Stimulated activated CD8-positive, alpha-beta memory T cell treated with anti-CD3 and anti-CD28 coated beads, Interleukin-4, amount 100 ng/mL, for 24 hours (primary cell): ENCODE results near the gene ASB5.

ENCODE experiments used
- DNase-seq: peaks from one replicate; pipeline ENCODE4 v3.0.0-alpha.2; 2020; ENCODE audit warnings: low read depth

The ASB5 gene

DNA sequence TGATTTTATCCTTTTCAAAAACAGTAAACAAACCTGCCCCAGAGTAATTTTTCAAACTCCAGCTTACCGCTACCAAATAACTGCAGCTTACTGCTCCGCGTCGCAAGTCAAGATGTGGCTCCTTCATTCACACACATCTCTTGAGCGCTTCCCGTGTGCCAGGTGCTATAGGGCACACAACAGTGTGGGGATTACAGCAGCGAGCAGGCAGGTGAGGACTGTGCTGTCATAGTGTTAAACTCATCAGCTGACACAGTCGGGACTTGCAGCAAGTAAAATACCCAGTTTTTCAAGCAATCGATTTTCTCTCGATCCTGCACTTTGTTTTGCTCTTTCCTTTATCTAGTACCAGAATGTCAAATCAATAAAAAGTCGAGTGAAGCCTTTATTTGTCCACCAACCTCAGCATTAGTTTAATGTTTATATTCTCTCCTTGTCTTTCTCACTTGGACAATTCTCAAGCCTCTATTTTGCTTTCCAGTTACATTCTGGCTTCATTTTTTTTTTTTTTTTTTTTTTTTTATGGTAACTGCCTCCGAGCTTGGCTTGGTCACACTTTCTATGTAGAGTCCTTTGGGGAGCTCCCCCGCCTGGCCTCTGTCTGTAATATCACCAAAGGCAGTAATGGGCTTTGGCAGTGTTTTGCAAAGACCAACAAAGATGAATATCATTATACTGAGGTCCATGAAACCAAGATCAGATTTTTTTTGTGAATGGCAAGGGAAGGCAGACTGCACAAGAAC is 8.3 kb upstream of the ASB5 start:
- peak; percentile 6 for DNase-seq

DNA sequence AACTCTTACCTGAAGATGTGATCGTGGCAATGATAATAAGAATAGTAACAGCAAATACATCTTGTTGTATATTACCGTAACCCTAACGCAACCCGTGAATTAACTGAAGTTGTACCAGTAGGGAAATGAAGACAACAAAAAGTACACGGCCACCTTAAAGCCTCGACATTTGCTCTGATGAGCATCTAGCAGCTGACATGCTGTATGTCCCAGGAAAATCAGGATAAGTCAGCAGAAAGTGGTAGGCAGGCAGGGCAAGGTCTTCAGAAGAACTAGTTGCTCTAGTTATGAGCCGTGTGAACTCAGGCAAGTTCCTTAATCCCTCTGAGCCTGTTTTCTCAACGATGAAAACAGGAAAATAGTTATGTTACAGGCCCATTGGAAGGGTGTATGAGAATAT is 7.7 kb upstream of the ASB5 start:
- no peak for DNase-seq

DNA sequence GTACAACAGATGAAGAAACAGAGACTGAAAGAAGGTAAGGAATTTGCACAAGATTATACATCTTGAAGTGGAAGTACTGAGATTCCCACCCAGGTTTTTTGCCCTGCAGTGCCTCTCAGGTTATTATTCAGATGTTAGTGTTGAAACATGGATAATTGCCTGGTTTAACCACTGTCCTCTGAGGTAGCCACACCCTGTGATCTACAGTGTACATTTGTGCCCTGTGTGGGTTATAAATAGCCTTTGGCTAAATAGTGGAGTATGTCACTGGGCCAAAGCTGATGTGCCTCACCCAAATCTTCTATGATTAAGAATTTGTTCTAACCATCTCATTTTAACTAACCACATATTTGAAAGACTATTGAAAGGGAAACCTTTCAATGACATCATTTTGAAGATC is 5.4 kb upstream of the ASB5 start:
- DNase-seq: no peak

DNA sequence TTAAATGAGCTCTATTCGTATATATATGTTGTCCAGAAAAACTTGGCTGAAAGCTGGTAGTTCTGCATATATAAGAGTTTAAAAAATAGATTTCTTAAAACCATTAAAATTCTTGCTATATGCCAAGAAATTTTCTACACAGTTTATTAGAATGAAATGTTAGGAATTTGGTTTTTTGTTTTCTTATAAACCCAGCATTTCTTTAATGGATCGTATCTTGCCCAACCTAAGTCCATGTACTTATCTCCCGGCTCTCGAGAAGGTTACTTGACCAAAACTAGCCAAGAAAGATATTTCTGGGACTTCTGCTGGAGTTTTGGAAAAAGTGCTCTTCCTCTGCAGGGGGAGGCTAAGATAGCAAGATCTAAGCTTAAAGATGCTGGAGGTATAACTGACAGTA is 4.7 kb upstream of the ASB5 start:
- no peak for DNase-seq

DNA sequence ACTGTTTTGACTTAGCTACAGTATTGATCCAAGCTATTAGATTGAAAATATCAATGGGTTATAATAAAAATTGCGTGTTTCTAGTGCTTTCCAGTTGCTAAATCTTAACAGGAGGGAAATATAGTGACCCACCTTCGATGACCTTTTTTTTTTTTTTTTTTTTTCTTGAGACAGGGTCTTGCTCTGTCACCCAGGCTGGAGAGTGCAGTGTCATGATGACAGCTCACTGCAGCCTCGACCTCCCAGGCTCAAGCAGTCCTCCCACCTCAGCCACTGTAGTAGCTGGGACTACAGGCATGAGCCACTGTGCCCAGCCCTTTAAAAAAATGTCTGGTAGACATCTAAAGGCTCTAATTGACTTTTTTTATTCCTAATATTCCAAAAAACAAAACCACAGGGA is 3.8 kb upstream of the ASB5 start:
- DNase-seq: no peak

DNA sequence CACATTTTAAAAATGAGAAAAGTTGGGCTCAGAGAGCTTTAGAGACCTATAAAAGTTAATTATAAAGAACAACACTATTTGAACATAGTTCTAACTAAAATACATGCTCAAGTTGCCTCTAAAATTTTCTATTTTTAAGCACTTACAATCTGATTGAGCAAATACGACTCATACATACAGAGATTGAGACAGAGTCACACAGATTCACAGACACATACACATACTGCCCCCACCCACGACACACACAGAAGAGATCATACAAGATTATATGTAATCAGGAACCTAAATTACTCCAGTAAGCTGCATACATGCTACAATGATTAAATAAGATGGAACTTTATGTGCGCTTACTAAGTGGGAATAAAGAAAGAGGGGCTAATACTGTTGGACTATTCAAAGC is 2.7 kb upstream of the ASB5 start:
- no peak for DNase-seq

DNA sequence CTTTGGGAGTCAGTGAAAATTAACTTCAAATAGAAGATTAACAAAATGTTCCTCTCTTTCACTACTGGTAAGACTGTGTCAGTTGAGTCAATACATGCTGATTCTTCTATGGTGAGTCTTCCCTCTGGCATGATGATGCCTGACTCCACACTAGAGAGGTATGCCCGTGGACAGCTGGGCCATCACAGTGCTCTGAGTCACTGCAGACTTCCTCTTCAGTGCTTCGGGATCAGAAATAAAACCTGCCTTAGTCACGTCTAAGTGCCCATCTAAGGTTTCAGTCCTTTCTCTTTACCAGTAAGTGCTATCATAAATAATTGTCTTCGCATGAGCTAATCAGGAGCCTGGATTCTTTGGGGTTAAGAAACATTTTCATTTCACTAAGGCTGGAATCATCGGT is 1.6 kb upstream of the ASB5 start:
- DNase-seq: no peak

DNA sequence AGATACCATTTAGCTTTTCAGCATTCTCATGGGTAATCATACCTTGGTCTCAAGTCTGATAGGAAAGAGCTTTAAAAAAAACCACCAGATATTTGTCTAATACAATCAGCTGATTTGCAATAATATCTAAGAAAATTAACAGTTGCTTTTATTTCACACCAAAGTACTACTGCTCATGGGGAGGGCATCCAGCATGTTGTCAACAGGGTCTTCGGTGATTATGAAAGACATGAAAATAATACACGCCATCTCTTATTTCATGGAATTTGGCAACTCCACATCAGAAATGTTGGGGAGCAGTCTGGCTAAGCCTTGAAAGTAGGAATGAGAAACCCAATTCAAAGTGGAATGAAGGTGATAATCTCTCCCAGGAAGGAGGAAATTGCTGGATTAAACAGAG is 3.0 kb downstream of the ASB5 start:
- no peak for DNase-seq

DNA sequence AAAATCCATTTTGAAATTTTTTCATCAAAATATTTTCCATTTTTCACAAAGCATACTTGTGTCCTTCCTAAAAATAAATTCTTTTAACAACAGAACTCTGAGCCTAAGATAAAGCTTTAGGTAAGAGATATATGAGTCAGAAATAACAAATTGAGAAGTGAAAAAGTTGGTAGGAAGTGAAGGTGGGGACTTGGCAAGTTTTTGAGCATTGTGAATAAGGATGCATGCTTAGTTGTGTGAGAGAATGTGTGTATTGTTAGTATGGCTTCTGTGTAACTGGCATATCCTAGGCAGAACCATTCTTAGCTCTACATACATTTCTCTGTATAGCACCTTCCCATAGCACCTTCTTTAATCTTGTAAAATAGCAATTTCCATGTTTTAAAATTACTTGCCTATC is 6.8 kb downstream of the ASB5 start:
- no peak for DNase-seq

DNA sequence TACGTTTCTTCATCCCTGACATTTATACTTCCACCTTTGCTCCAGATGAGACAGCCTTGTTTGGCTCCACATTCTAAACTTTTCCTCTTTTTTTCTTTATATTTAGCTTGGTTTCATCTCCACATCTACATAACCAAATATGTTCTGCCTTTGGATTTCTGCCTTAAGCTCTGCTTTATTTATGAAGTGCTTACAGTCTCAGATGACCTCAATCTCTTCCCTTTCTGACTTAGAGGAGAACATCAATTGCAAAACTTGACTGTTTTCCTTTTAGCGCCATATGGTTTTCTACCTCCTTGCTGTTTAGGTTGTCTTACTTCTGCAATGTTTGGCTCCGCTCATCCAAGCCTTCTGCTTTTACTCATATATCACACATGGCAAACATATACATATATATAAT is 7.5 kb downstream of the ASB5 start:
- no peak for DNase-seq

DNA sequence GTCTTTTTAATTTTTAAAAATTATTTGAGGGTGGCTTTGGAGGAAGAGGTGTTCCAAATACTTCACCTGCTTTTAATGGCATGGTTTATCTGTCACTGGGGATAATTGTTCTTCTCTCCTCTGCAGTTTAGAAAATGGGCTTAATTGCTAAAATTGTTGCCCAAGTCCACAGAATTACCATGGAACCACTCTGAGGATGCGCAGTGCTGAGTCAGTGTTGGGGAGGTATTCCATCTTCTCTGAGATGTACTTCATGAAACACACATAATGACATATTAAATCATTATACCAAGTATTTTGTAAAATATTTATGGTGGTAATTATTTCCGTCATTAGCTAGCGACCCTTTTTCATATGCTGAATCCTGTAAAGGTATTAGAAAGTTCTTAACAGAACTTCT is 8.0 kb downstream of the ASB5 start:
- no peak for DNase-seq

DNA sequence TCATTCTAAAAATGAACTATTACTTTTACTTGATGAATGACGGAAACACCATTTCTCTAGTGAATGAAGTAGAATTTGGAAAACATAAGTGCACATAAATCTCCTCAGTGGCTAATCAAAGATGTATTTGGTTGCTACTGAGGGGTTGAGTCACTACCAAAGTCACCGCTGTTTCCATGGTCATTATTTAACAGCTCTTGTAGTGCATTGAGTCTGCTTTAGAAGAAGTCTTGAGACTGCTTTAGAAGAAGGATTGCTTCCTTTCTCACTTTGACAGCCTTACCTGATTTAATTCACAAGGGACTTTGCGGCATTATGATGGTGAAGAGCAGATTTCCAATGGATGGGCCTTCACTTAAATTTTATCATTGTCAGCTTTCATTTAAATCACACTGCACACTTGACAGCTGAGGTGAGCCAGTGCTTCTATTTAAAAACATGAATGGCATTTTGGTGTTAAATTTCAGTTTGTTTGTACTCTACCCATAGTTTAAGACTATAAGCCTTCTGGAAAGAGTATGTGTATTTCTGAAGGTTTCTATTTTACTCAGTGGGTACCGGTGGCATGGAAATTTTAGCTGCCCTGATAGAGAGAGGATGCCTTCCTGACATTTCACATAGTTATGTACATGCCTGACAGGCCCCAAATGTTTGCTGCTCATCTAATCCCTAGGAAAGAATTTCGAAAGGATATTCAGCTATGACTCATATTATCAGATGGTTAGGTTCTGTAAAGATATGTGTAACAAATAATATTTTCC is 9.5 kb downstream of the ASB5 start:
- no peak for DNase-seq

DNA sequence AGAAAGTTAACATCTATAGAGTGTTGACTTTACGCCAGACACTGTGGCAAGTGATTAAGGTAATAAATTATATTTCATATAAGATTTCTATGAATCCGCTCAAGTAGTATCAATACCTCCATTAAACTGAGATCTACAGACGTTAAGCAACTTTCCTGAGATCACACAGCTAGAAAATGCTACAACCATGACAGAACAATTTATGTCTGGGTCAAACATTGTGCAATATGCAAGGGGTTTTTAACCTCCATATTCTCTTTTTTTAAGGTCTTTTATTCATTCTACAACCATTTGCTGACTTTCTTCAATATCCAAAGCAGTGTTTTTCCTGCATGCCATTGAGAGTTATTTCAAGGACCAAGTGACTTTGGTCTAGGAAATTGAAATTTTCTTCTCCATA is 10.9 kb downstream of the ASB5 start:
- DNase-seq: no peak

DNA sequence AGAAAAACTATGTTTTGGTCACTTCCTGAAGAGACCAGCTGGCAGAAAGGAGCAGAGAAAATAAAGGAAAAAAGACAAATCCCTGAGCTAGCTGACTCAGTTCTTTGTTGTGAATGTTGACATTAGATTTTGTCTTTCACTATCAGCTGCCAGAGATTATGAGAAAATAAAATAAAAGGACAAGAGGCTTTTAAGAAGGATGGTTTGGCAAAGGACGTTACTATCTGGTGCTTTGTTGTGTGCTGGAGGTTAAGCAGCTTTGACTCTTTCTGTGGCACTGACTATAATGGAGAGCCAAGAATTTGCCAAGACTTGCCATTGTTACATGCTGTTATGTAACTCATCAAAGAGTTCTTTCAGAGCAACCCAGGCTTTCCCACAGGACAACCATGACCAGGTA is 12.1 kb downstream of the ASB5 start:
- no peak for DNase-seq

DNA sequence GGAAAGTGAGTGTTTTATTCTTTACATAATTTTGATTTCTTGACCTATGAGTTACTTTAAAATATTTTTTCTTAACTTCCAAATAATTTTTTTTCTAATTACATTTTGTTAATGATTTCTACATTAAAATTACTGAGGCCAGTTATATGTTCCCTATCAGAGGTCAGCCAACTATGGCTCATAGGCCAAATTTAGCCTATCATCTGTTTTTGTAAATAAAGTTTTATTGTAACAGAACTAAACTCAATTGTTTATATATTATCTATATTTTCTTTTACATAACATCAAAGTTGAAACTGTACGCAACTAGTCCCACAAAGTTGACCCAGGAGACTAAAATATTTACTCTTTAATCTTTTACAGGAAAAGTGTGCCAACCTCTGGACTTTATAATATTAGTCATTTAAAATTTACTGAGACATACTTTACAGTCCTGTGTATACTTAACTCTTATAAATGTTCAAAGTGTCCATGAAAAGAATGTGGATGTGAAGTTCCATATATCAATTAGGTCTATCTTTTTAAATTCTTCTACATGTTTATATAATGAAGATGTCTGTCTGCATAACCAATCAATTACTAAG is 26.2 kb downstream of the ASB5 start:
- DNase-seq: no peak

DNA sequence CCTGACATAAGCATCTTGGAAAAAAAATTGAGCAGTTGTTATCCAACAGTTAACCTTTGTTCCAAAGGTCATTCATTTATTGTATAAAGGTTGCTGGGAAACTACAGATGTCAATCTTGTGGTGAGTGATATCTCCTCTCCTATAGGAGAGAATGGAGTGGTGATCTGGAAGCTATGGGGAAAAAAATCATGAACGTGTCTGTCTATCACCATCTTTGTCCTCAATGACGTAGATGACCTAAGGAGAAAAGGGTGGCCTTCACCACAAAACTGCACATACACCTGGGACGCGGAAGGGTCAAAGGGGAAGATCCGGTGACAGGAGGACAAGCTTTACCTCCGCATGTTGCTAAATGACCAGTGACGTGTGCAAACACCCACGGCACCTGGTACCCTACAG is 27.3 kb downstream of the ASB5 start:
- DNase-seq: no peak

DNA sequence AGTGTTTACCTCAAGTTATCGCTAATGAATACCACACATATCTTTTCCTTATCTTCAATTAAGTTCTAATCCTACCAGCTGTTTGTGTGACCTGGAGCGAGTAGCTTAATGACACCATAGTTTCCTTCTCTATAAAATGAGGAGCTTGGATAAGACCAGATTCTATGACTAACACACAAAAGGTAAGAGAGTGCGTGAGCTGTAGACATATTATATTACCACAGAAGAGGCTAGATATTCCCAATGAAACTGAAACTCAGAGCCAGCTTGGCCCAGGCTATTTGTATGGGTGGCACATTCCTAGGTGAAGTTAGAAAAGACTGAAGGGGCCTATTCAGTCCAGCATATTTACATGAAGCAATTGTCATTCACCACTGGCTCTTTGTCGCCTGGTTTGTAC is 30.2 kb downstream of the ASB5 start:
- no peak for DNase-seq

DNA sequence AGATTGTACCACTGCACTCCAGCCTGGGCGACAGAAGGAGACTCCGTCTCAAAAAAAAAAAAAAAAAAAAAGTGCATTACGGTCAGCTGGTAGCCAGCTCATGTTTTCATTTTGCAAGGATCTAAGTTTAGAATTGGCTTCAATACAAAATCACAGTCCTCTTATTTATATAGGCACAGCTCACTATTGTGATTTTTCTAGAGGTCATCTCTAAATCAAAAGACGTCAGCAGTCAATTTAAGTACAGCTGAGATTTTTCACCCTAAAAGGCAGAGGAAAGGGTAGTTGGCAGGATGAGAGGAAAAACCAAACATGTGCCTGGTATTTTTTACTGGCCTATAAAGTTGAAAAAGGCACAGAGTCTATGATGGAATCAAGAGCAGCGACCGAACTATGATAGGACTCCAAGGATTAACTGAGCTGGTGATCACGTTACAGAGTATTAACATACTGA is 30.8 kb downstream of the ASB5 start:
- no peak for DNase-seq

DNA sequence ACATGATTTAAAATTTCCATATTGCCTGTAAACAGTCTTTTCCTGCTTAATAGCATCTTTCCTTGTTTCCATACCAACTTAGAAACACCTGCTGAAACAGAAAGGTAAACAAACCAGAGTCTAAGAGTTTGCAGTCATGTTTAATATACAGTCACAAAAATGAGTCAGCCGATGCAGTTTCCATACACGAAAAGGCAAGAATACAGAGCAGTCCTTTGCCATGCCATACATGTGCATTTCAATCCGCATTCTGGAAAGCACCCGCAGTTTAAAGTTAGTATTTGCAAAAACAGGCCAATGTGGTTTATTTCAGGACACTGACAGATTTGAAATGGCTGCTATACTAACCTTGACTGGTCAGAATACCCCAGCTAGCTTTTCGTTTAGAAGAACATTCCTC is 32.1 kb downstream of the ASB5 start:
- no peak for DNase-seq

DNA sequence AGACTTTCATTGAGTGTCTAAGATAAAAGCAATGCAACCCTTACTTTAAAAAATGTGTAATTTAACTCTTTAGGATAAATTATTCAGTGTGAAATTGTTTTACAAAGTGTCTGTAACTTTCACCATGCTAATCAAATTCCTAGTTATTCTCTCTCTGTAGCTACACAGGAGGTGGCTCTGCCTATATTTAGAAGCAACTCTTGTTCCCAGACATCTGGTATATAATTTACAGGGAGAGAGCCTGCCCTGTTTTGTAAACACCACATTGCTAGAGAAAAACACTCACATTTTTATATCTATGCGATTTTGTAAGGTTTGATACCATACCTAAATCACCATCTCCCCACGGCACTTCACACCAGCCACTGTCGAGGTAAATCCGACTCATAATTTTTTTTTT is 38.2 kb downstream of the ASB5 start:
- no peak for DNase-seq

DNA sequence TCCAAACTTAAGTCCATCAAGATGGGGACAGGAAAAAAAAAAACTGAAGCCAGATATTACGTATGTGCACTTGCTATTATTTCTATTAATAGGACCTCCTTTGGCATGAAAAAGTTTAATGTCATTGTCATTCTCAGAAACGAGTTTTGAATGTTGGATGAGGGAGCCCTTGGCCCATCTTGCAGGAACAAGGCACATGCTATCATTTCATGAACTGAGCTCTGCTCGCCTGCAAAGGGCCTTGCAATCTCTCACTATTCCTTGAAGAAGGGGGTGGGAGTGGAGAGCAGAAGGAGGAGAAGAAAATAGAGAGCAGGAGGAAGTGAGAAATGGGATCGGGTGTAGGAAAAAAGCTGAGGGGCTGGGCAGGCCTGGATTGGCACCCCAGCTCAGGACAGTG is 39.4 kb downstream of the ASB5 start:
- no peak for DNase-seq

DNA sequence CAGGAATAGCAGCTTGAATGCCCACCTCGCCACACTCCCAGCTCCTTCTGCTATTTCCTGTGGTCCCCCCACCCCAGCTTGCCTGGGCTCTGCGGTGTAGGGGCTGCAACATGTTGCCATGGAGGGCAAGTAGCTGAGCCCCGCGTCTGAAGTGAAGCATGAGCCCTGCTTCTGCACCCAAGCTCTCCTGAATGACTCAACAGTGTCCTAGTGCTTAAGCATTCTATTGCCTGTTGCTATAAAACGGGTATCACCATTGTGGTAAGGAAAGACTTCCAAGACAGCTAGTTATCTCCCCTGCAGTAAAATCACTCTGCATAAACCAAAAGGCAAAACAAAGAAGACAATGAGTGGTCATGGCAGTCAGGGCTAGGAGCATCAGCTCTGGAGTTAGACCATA is 42.3 kb downstream of the ASB5 start:
- DNase-seq: no peak

DNA sequence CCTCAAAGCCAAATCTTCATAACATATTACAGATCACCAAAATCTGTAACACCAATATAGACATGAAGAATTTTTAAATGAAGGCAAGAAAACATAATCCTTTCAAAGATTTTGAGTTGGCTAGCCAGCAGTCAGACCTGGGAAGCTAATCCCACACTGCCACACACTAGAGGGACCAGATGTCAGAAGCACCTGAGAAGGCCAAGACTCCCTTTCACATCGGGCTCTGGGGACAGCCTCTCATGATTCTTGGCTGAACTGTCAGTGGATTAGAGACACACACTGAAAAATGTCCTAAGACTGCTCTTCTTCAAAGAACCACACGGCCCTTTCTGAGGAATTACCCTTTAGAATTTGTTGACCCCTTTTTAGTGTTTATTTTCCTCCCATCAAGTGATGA is 45.5 kb downstream of the ASB5 start:
- DNase-seq: no peak

DNA sequence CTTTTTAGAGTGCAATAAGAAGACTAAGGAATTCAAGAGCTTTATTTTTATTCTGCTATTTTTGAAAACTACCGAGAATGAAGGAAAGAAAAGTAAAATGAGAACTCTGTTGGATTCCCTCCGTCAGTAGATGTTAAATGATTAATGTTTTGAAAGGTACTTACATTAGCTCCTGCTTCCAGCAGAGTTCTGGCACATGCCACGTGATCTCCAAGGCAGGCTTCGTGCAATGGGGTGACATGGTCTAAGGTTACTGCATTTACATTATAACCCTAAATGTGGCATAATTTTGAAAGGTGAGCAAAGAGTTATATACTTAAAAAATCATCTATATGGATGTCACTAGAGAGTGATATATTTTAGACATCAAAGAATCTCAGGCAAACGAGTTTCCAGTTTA is 46.9 kb downstream of the ASB5 start:
- DNase-seq: no peak
